ENCODE measurements around the gene FAM227B.
"Not testable (repeated sequence)": the region's sequence is repeated elsewhere in the genome, so short reads cannot be mapped to it uniquely, and the experiment has no call there.

The FAM227B gene

DNA sequence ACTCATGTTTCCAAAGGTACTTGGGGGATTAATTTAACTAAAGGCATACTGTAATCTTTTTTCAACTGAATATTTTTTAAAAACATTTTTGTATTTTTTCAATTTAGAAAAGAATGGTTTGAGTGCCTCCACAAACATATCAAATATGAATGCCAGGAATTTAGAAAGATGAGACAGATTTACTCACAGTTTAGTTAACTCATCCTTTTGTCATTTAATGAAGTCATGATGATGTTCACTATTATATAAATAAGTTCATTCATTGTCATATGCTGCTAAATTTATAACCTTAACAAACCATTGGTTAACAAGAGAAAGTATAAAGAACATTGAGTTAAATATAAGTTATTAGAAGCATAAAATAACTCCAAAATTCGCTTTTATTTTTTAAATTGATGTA, 147.6 kb downstream of the FAM227B start:
- TF ChIP-seq POLR2A (IDR thresholded peaks at IDR 0.05; ENCODE audit: low read depth, low read length) (no peak), TAF1 (IDR thresholded peaks at IDR 0.05; ENCODE audit: low read depth, low read length) (no peak), POLR2AphosphoS5 (IDR thresholded peaks at IDR 0.05; ENCODE audit: low read depth, low read length) (no peak), PAX5 (IDR thresholded peaks at IDR 0.05; ENCODE audit: insufficient read depth, low read length, severe bottlenecking) (no peak), SPI1 (IDR thresholded peaks at IDR 0.05; ENCODE audit: low read depth, low read length) (no peak), POU2F2 (IDR thresholded peaks at IDR 0.05; ENCODE audit: low read depth, low read length) (no peak)
- no peak for FAIRE-seq
- no peak for DNase-seq (ENCODE audit: insufficient read length, low spot score)

DNA sequence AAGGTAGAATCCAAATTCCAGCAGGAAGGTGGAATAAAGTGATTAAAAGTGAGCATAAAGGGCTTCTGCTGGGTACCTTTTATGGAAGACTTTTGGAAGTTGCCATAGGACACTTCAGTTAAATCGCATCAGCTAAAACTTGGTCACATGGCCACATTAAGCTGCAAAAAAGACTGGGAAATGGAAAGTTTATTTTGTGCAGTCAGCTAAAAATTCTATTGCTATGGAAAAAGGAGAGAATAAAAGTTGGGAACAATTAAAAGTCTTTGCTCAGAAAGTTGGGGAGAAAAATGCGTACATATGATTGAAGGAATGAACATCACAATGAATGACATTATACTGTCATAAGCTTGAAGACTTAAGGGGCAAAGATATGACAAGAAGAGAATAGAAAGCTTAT, 148.3 kb downstream of the FAM227B start:
- no peak for DNase-seq (ENCODE audit: insufficient read length, low spot score)
- FAIRE-seq = no peak
- TF ChIP-seq POLR2A (IDR thresholded peaks at IDR 0.05; ENCODE audit: low read depth, low read length) (no peak), POLR2AphosphoS5 (IDR thresholded peaks at IDR 0.05; ENCODE audit: low read depth, low read length) (no peak), TAF1 (IDR thresholded peaks at IDR 0.05; ENCODE audit: low read depth, low read length) (no peak), SPI1 (IDR thresholded peaks at IDR 0.05; ENCODE audit: low read depth, low read length) (no peak), PAX5 (IDR thresholded peaks at IDR 0.05; ENCODE audit: insufficient read depth, low read length, severe bottlenecking) (no peak), POU2F2 (IDR thresholded peaks at IDR 0.05; ENCODE audit: low read depth, low read length) (no peak)

DNA sequence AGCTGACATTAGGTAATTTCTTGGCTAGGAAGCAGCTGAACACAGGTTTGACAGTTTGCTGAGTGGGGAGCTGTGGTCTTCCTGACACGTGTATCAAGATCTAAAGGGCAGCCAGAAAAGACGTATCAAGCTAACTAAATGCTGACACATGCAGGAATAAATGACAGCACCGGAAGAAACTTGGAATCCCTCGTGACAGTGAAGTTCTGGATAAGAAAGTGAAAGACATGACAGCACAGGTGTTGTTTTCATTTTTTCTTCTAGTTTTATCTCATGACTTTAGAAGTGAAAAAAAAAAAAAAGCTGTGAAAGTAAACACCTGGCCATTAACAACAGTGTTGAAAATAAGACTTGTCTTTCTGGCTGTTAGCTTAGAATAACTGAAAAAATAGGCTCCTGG, 148.9 kb downstream of the FAM227B start:
- FAIRE-seq = no peak
- TF ChIP-seq TAF1 (IDR thresholded peaks at IDR 0.05; ENCODE audit: low read depth, low read length) (no peak), SPI1 (IDR thresholded peaks at IDR 0.05; ENCODE audit: low read depth, low read length) (no peak)
- no peak for DNase-seq (ENCODE audit: insufficient read length, low spot score)

DNA sequence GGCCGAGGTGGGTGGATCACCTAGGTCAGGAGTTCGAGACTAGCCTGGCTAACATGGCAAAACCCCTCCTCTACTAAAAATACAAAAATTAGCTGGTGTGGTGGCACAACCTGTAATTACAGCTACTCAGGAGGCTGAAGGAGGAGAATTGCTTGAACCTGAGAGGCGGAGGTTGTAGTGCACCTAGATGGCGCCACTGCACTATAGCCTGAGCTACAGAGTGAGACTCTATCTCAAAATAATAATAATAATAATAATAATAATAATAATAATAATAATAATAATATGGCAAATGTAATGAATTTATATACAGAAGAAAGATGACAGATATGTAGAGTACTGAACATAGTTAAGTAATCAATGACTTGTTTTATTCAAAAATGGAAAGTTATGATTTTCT, 149.4 kb downstream of the FAM227B start:
- not testable (repeated sequence) for FAIRE-seq; DNase-seq (ENCODE audit: insufficient read length, low spot score)

DNA sequence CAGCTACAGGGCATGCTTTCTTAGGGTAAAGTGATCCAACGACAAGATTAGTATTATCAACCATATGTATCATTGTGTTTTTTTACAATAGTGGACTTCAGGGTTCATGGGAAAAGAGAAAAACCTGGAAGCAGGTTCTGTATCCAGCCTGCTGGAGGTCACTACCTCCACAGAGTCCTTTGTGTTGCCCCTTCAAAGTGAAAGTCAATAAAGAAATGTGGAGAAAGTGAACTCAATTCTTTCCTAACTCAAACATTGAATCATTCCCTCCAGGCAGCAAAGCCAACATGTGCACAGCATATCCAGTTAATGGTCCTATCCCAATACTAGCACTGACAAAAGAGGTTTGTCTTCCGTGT, 152.2 kb downstream of the FAM227B start:
- no peak for TF ChIP-seq PAX5 (IDR thresholded peaks at IDR 0.05; ENCODE audit: insufficient read depth, low read length, severe bottlenecking)
- TF ChIP-seq POLR2AphosphoS5 (IDR thresholded peaks at IDR 0.05; ENCODE audit: low read depth, low read length) = no peak
- TF ChIP-seq POU2F2 (IDR thresholded peaks at IDR 0.05; ENCODE audit: low read depth, low read length) = no peak
- no peak for TF ChIP-seq SPI1 (IDR thresholded peaks at IDR 0.05; ENCODE audit: low read depth, low read length)
- no peak for TF ChIP-seq TAF1 (IDR thresholded peaks at IDR 0.05; ENCODE audit: low read depth, low read length)
- no peak for TF ChIP-seq POLR2A (IDR thresholded peaks at IDR 0.05; ENCODE audit: low read depth, low read length)
- no peak for DNase-seq (ENCODE audit: insufficient read length, low spot score)
- no peak for FAIRE-seq

DNA sequence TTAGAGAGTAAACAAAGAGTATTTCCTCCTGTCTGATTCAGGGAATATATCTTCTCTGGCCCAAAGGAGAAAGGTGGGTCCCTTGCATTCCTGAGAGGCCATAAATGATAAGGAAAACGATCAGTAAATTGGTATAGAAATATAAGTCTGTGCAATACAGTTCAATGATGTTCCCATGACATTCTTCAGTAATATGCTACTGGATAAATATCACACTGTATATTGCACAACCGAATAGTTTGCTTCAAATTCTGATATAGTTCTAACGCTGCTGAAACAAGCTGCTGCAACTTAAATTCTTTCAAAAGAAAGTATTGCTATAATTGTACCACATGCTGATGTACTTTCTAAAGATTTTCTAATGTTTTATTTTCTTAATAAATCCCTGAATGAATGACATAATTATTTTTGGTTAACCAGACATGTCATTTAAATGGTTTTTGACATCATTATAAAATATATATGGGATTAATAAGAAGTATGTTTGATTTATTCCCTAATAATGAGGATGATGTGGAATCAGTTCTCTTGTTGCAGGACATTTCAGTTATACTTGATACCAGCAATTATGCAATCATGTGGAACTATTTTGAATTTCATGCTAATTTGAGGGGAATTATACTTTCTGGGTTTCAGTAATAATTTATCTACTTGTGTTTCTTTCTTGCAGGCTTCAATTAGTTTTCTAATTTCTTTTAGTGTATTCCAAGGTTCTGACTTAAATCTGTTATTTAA, 152.7 kb downstream of the FAM227B start:
- FAIRE-seq = no peak
- TF ChIP-seq POLR2A (IDR thresholded peaks at IDR 0.05; ENCODE audit: low read depth, low read length) (no peak), PAX5 (IDR thresholded peaks at IDR 0.05; ENCODE audit: insufficient read depth, low read length, severe bottlenecking) (no peak), SPI1 (IDR thresholded peaks at IDR 0.05; ENCODE audit: low read depth, low read length) (no peak), POLR2AphosphoS5 (IDR thresholded peaks at IDR 0.05; ENCODE audit: low read depth, low read length) (no peak), POU2F2 (IDR thresholded peaks at IDR 0.05; ENCODE audit: low read depth, low read length) (no peak), TAF1 (IDR thresholded peaks at IDR 0.05; ENCODE audit: low read depth, low read length) (no peak)

DNA sequence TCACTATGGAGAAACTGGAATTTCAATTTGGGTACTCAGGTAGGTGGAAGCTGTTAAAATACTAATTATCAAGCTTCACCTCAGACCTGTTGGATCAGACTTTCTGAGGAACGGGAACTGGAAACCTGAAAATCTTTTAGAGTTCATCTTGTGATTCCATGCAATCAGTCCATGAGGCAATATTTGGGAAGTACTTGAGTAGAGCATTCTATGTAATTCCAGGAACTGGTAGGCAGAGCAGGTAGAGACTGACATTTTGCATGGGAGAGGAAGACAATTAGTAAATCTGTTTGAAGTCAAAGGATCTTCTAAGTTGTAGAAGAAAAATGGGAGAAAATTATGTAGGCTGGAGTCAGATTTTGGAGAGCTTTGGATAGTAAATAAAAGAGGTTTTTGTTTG, 154.5 kb downstream of the FAM227B start:
- no peak for FAIRE-seq
- TF ChIP-seq SPI1 (IDR thresholded peaks at IDR 0.05; ENCODE audit: low read depth, low read length) = no peak
- TF ChIP-seq TAF1 (IDR thresholded peaks at IDR 0.05; ENCODE audit: low read depth, low read length) = no peak
- TF ChIP-seq POLR2AphosphoS5 (IDR thresholded peaks at IDR 0.05; ENCODE audit: low read depth, low read length) = no peak
- no peak for TF ChIP-seq POLR2A (IDR thresholded peaks at IDR 0.05; ENCODE audit: low read depth, low read length)
- TF ChIP-seq PAX5 (IDR thresholded peaks at IDR 0.05; ENCODE audit: insufficient read depth, low read length, severe bottlenecking) = no peak
- no peak for TF ChIP-seq POU2F2 (IDR thresholded peaks at IDR 0.05; ENCODE audit: low read depth, low read length)

More for the DNA sequence above, 152.7 kb downstream of the FAM227B start:
- DNase-seq (ENCODE audit: insufficient read length, low spot score) = no peak

DNA sequence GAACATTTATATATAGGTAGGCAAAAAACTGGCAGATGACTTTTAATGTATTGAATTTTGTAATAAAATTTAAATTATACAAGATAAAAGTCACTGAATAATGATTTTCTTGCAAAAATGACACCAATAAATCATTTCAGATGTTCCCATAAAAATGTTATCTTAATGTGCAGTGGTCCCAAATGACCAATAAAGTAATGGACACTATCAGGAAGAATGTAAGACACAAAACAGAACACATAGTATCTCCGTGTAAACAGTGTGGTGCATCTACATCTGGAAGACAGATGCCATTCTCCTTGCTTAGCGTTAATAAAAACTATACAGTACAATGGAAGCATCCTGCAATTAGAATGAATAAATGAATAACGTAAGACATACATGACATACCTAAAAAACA, 156.1 kb downstream of the FAM227B start:
- FAIRE-seq (no peak), DNase-seq (ENCODE audit: insufficient read length, low spot score) (no peak)

More for the DNA sequence above, 154.5 kb downstream of the FAM227B start:
- DNase-seq (ENCODE audit: insufficient read length, low spot score) = no peak

DNA sequence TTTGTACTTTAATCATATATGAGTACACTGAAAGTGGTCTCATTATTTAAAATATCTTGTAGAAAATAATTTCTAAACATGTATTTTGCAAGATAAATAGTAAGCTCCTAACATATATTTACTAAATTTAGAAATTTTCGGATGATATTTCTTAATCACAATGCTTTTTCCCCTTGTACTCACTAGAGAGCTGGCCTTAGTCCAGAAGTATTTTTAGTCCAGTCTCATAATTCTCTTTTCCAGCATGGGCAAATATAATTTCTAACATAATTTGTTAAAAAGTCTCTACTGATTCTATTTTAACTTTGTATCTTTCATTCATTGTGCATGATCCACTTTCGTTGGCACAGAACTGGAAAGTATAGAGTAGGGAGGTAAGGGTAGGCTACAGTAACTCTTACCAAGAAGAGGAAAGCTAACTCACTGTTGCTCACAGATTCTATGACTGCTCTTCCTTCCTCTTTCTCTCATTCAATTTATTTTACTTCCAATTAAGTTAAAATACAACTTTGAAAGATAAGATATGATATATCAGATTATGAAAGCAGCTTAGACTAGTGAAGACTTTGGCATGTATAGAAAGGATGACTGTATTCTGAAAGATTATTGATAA, 158.3 kb downstream of the FAM227B start:
- TF ChIP-seq POLR2AphosphoS5 (IDR thresholded peaks at IDR 0.05; ENCODE audit: low read depth, low read length) (no peak), TAF1 (IDR thresholded peaks at IDR 0.05; ENCODE audit: low read depth, low read length) (no peak), SPI1 (IDR thresholded peaks at IDR 0.05; ENCODE audit: low read depth, low read length) (no peak), PAX5 (IDR thresholded peaks at IDR 0.05; ENCODE audit: insufficient read depth, low read length, severe bottlenecking) (no peak), POLR2A (IDR thresholded peaks at IDR 0.05; ENCODE audit: low read depth, low read length) (no peak), POU2F2 (IDR thresholded peaks at IDR 0.05; ENCODE audit: low read depth, low read length) (no peak)
- FAIRE-seq (no peak), DNase-seq (ENCODE audit: insufficient read length, low spot score) (no peak)

More for the DNA sequence above, 156.1 kb downstream of the FAM227B start:
- no peak for TF ChIP-seq POU2F2 (IDR thresholded peaks at IDR 0.05; ENCODE audit: low read depth, low read length)
- no peak for TF ChIP-seq TAF1 (IDR thresholded peaks at IDR 0.05; ENCODE audit: low read depth, low read length)
- TF ChIP-seq PAX5 (IDR thresholded peaks at IDR 0.05; ENCODE audit: insufficient read depth, low read length, severe bottlenecking) = no peak
- TF ChIP-seq POLR2AphosphoS5 (IDR thresholded peaks at IDR 0.05; ENCODE audit: low read depth, low read length) = no peak
- TF ChIP-seq SPI1 (IDR thresholded peaks at IDR 0.05; ENCODE audit: low read depth, low read length) = no peak
- no peak for TF ChIP-seq POLR2A (IDR thresholded peaks at IDR 0.05; ENCODE audit: low read depth, low read length)

DNA sequence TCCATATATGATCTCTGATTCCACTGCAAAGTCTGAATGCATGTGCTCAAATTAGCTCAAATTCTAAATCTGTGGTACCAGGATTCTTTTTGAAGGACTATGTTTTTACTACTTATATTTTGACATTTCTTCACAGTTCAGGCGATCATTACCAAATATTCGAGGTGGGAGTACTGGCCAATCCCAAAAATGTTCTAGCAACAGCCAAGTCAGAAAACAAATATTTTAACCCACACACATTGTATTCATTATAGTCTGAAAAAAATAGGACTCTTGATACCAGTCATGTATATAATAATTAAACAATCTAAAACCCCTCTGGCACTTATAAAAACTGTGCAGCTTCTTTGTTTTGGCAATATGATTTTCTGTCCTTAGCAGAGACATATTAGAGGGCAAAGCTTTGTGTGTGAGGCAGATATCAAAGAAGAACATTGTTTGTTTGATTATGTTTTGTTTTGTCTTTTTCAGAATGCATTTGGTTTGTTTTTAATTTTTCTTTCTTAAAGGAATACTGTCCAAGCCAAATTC, 160.1 kb downstream of the FAM227B start:
- DNase-seq (ENCODE audit: insufficient read length, low spot score) (no peak), FAIRE-seq (no peak)
- TF ChIP-seq TAF1 (IDR thresholded peaks at IDR 0.05; ENCODE audit: low read depth, low read length) (no peak), SPI1 (IDR thresholded peaks at IDR 0.05; ENCODE audit: low read depth, low read length) (no peak), POLR2A (IDR thresholded peaks at IDR 0.05; ENCODE audit: low read depth, low read length) (no peak), POU2F2 (IDR thresholded peaks at IDR 0.05; ENCODE audit: low read depth, low read length) (no peak), PAX5 (IDR thresholded peaks at IDR 0.05; ENCODE audit: insufficient read depth, low read length, severe bottlenecking) (no peak), POLR2AphosphoS5 (IDR thresholded peaks at IDR 0.05; ENCODE audit: low read depth, low read length) (no peak)

All from GM12891 (cell line).